Psoas muscle (tissue), 8 donors: Measurements from ENCODE around the gene C3orf62. TPM values are rescaled to one million over a fixed set of nuclear protein-coding genes. Genes with fewer than 3 reads are reported as not detected.

Source experiments
- ATAC-seq, 4 donors: fragments of 200-7000 bp; cut with Tn5 transposase; one replicate each; pipeline ENCODE4 v1.9.1; 2020; ENCODE audit warnings: moderate library complexity in 3 of 4, mild to moderate bottlenecking in 2 of 4
- DNase-seq, 2 donors: peaks; one replicate each; pipeline ENCODE4 v3.0.0-alpha.2; 2020
- H3K27ac ChIP-seq: fragments of 200-600 bp; one replicate; pipeline ENCODE4 v1.8.0; 2022
- H3K27me3 ChIP-seq, 3 donors: fragments of 200-600 bp in 1 of 3; one replicate each; pipeline versions ENCODE4 v1.6.1 to v1.8.0; 2013 to 2022; ENCODE audit warnings: low read length in 2 of 3, mild to moderate bottlenecking in 2 of 3, moderate library complexity in 1 of 3; ENCODE audit not compliant: insufficient read depth in 3 of 3
- H3K36me3 ChIP-seq, 2 donors: fragments of 200-600 bp in 1 of 2; one replicate each; pipeline versions ENCODE4 v1.6.1 to v1.8.0; 2013 to 2022; ENCODE audit warnings: low read depth in 1 of 2, mild to moderate bottlenecking in 1 of 2, moderate library complexity in 1 of 2; ENCODE audit not compliant: insufficient read depth in 1 of 2
- H3K4me1 ChIP-seq: fragments of 200-600 bp; one replicate; pipeline ENCODE4 v1.8.0; 2022
- H3K4me3 ChIP-seq: fragments of 200-600 bp; one replicate; pipeline ENCODE4 v1.8.0; 2022; ENCODE audit warnings: mild to moderate bottlenecking
- H3K9me3 ChIP-seq: fragments of 200-600 bp; one replicate; pipeline ENCODE4 v1.8.0; 2022
- WGBS, 3 donors: extraction: QIAGEN DNeasy Blood & Tissue Kit; methylation state at CpG; one replicate each; pipeline versions ENCODE4 v1.1.6 to v1.1.7; 2013; 5-methylcytosine and 5-hydroxymethylcytosine counted together
- intact Hi-C, 2 donors: fragments of 100-400 bp; cut with DNase I; formaldehyde crosslinking; loops; one replicate each; pipeline versions ENCODE4 v1.11.0 to v1.14.2; 2022
- polyA plus RNA-seq, 3 donors: library from polyadenylated mRNA; stranded (reverse); fragments of 200-250 nt; gene quantifications; one replicate each; pipeline ENCODE4 v1.2.3, GENCODE V29; 2013
- total RNA-seq, 4 donors: library from RNA; stranded (reverse); fragmentation: NEBNext Ultra II Directional in 2 of 4; extraction: Animal tissue kit (Norgen Biotek cat#: 25700) in 2 of 4; gene quantifications; one replicate each; pipeline versions ENCODE4 v1.2.1 to v1.2.4, GENCODE V29; 2021 to 2023
- TF ChIP-seq, protein P1 (sequence below): fragments of 200-600 bp; IDR thresholded peaks from one replicate; pipeline ENCODE4 v1.8.0; 2022; ENCODE audit warnings: antibody characterized with exemption
- donor health status: healthy with polysubstance abuse.
- donor health status: DM: no; HTN: no; CAD: no; lungs with moderate emphysema.
- donor health status: Bipolar disorder and iron deficiency.
- donor health status: healthy.
- donor health status: DM: yes; HTN: yes; CAD: no.
- donor health status: DM: no; HTN: no; CAD: no.
- donor health status: DM: no; HTN: no; CAD: no.
- donor health status: DM: yes; HTN: yes; CAD: no.

The C3orf62 gene
- total and polyA plus RNA-seq, 7 donors, result 1.5 to 3.7 (median 1.9) TPM

DNA sequence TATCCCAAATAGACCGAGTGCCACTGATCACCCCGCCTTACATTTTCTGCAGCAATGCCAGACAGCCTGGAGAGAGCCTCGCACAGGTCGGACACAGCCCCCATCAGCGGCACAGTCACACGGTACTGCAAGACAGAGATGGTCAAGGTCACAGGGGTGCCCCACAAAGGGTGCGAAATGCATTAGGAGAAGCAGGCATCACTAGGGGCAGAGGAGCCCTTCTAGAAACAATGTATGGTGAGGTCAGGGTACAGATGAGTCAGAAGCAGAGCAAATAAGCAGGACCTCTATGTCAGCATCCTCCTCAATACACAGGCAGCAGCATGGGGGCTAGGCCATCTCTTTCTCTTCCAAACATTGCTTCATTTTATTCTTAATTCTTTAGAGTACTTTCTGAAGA lies 21.5 kb upstream of the C3orf62 start:
- TF ChIP-seq, protein P1, sequence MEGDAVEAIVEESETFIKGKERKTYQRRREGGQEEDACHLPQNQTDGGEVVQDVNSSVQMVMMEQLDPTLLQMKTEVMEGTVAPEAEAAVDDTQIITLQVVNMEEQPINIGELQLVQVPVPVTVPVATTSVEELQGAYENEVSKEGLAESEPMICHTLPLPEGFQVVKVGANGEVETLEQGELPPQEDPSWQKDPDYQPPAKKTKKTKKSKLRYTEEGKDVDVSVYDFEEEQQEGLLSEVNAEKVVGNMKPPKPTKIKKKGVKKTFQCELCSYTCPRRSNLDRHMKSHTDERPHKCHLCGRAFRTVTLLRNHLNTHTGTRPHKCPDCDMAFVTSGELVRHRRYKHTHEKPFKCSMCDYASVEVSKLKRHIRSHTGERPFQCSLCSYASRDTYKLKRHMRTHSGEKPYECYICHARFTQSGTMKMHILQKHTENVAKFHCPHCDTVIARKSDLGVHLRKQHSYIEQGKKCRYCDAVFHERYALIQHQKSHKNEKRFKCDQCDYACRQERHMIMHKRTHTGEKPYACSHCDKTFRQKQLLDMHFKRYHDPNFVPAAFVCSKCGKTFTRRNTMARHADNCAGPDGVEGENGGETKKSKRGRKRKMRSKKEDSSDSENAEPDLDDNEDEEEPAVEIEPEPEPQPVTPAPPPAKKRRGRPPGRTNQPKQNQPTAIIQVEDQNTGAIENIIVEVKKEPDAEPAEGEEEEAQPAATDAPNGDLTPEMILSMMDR, result no peak
- H3K27me3 ChIP-seq, result no peaks in the 10 kb centered on the region
- no peak overlapping the region for H3K27ac ChIP-seq
- DNase-seq (no peak), ATAC-seq (no peak)
- intact Hi-C loops, result no loop called here
- 92 to 96% (median 95%) methylated on average over 7 of the region's 7 CpGs for WGBS, 3 donors
- peaks cover 29% of the 10 kb centered on the region for H3K4me1 ChIP-seq
- H3K9me3 ChIP-seq, result no peaks in the 10 kb centered on the region
- peaks cover 13 to 86% of the 10 kb centered on the region in 2 donors for H3K36me3 ChIP-seq
- no peak overlapping the region for H3K4me3 ChIP-seq

DNA sequence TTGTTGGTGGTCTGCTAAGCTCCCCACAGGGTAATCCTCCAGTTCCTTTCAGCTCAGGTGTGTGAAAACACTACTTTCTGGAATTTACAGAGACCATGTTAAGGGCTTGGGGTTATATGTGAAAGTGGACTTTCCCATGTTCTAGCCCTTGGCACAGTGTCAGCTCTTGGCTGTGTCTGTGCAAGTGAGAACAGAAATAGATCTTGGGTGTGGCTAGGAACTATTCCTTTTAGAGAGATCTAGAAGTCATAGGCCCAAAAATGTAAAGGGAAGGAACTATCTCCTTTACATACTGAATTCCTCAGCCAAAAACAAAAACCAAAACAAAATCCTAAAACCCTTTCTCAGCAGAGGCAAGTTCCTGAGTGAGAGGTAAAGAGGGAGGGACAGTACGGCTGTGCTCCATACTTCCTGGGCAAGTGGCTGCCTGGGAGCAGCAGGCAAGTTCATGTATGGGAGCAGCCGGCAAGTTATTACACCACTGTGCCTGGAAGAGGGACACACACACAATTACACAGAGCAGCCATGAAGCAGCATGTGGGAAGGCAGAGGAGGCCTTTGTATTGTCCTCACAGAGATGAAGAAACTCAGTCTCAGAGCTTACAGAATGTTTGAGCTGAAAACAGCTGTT lies 19.9 kb upstream of the C3orf62 start:
- 28 to 37% (median 28%) methylated on average over 2 of the region's 2 CpGs for WGBS, 3 donors
- Histone ChIP-seq H3K36me3 (peaks cover 16 to 86% of the 10 kb centered on the region in 2 donors), H3K4me3 (no peak overlapping the region), H3K27me3 (no peaks in the 10 kb centered on the region), H3K27ac (peak overlapping the region; percentile 80), H3K9me3 (no peaks in the 10 kb centered on the region), H3K4me1 (peaks cover 34% of the 10 kb centered on the region)
- DNase-seq, result peak; percentile 24 to 72
- TF ChIP-seq, protein P1, result no peak
- ATAC-seq, result peak; percentile 66 to 86 (median 76)
- intact Hi-C loops, result no loop called here

- Histone ChIP-seq H3K9me3 (no peaks in the 10 kb centered on the region), H3K27me3 (no peaks in the 10 kb centered on the region), H3K4me3 (no peak overlapping the region), H3K4me1 (peaks cover 34% of the 10 kb centered on the region), H3K27ac (peak overlapping the region; percentile 80), H3K36me3 (peaks cover 16 to 86% of the 10 kb centered on the region in 2 donors)
- WGBS, 3 donors, result 67 to 80% (median 77%) methylated on average over 11 of the region's 11 CpGs
- no peak for DNase-seq
- ATAC-seq, result peak in 1 of 4 donors; percentile 21
- intact Hi-C loops, result no loop called here
- TF ChIP-seq, protein P1, result peak; percentile 42
Observed at GRCh38 chr3:49295489-49296058, 18.5 kb upstream of the C3orf62 start.

DNA sequence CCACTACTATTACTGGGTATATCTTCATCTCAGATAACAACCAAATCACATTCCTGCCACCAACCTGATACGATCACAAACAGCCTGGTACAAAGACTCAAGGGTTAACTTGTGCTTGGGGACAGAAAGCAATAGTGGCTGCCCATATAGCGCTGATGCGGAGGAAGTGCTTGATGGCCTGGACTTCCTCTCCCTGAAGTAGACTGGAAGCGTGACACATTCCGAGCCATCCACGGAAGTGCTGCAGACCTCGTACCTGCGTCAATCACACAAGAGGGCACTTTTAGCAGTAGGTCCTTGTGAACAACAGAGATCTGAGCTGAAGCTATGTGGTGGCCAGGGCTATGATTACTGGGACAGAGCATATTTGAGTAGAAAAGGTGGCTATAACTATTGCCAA lies 17.3 kb upstream of the C3orf62 start:
- ATAC-seq (peak in 3 of 4 donors; percentile 13 to 30 (median 19)), DNase-seq (no peak)
- no peaks in the 10 kb centered on the region for H3K9me3 ChIP-seq
- WGBS, 3 donors, result 49 to 68% (median 49%) methylated on average over 8 of the region's 8 CpGs
- peaks cover 22 to 87% of the 10 kb centered on the region in 2 donors for H3K36me3 ChIP-seq
- H3K4me3 ChIP-seq, result no peak overlapping the region
- H3K27ac ChIP-seq, result peak overlapping the region; percentile 55
- intact Hi-C loops, result loop anchor here in 1 of 2 donors (5.0 kb wide), 1 partner anchor 153 kb away; no protein-coding TSS in a partner anchor
- H3K27me3 ChIP-seq, result no peaks in the 10 kb centered on the region
- TF ChIP-seq, protein P1, result no peak
- peaks cover 34% of the 10 kb centered on the region for H3K4me1 ChIP-seq
